Trophoblast cell (in vitro differentiated cells and primary cell): ENCODE data around the gene RIC8A.
A peak's percentile ranks its signal among the peaks of the same experiment; 100 is the strongest.

Experiments
- DNase-seq, 2 donors: peaks; one replicate each; pipeline ENCODE4 v3.0.0-alpha.2; 2016
- H2AFZ ChIP-seq: 2 replicates; pipeline ENCODE4 v1.6.1; 2013; ENCODE audit warnings: low read length, moderate library complexity, mild to moderate bottlenecking; ENCODE audit not compliant: insufficient read depth, poor library complexity
- H2AK5ac ChIP-seq: 2 replicates; pipeline ENCODE4 v1.6.1; 2013; ENCODE audit warnings: mild to moderate bottlenecking, low read length
- H2BK120ac ChIP-seq: 2 replicates; pipeline ENCODE4 v1.6.1; 2013; ENCODE audit warnings: low read length, mild to moderate bottlenecking, moderate library complexity; ENCODE audit not compliant: insufficient read depth, poor library complexity
- H2BK12ac ChIP-seq: 2 replicates; pipeline ENCODE4 v1.6.1; 2013; ENCODE audit warnings: mild to moderate bottlenecking, low read length, moderate library complexity
- H2BK5ac ChIP-seq: 2 replicates; pipeline ENCODE4 v1.6.1; 2013; ENCODE audit warnings: low read length, low read depth, moderate library complexity, mild to moderate bottlenecking; ENCODE audit not compliant: poor library complexity
- H3K14ac ChIP-seq: 2 replicates; pipeline ENCODE4 v1.6.1; 2013; ENCODE audit warnings: mild to moderate bottlenecking, low read length
- H3K18ac ChIP-seq: 2 replicates; pipeline ENCODE4 v1.6.1; 2013; ENCODE audit warnings: mild to moderate bottlenecking, low read length
- H3K23ac ChIP-seq: 2 replicates; pipeline ENCODE4 v1.6.1; 2013; ENCODE audit warnings: low read length
- H3K27ac ChIP-seq: 2 replicates; pipeline ENCODE4 v1.5.1; 2013; ENCODE audit warnings: low read depth, mild to moderate bottlenecking, inconsistent platforms, low read length, moderate library complexity
- H3K27me3 ChIP-seq: 2 replicates; pipeline ENCODE4 v1.6.1; 2013; ENCODE audit warnings: inconsistent platforms, mild to moderate bottlenecking, low read length, moderate library complexity; ENCODE audit not compliant: insufficient read depth
- H3K36me3 ChIP-seq, 2 experiments: 1 replicate in 1 of 2; 2 replicates in 1 of 2; pipeline ENCODE4 v1.6.1; 2013; ENCODE audit warnings: low read length in 2 of 2, mild to moderate bottlenecking in 2 of 2, moderate library complexity in 1 of 2; ENCODE audit not compliant: insufficient read depth in 2 of 2, control insufficient read depth in 1 of 2
- H3K4ac ChIP-seq: 2 replicates; pipeline ENCODE4 v1.6.1; 2013; ENCODE audit warnings: low read depth, mild to moderate bottlenecking, low read length, moderate library complexity
- H3K4me1 ChIP-seq, 2 experiments: 1 replicate in 1 of 2; 2 replicates in 1 of 2; pipeline ENCODE4 v1.6.1; 2013; ENCODE audit warnings: low read length in 2 of 2, mild to moderate bottlenecking in 2 of 2, moderate library complexity in 1 of 2; ENCODE audit not compliant: insufficient read depth in 2 of 2, control insufficient read depth in 1 of 2
- H3K4me2 ChIP-seq: 2 replicates; pipeline ENCODE4 v1.6.1; 2013; ENCODE audit warnings: inconsistent platforms, mild to moderate bottlenecking, low read length, moderate library complexity
- H3K4me3 ChIP-seq: 2 replicates; pipeline ENCODE4 v1.5.1; 2013; ENCODE audit warnings: mild to moderate bottlenecking, low read depth, low read length, inconsistent platforms
- H3K79me1 ChIP-seq: one replicate; pipeline ENCODE4 v1.6.1; 2013; ENCODE audit warnings: low read length
- H3K79me2 ChIP-seq: 2 replicates; pipeline ENCODE4 v1.6.1; 2013; ENCODE audit warnings: low read length, mild to moderate bottlenecking; ENCODE audit not compliant: control insufficient read depth, insufficient read depth, poor library complexity
- H3K9ac ChIP-seq: 2 replicates; pipeline ENCODE4 v1.6.1; 2013; ENCODE audit warnings: mild to moderate bottlenecking, low read length
- H3K9me3 ChIP-seq: 2 replicates; pipeline ENCODE4 v1.6.1; 2013; ENCODE audit warnings: low read depth, mild to moderate bottlenecking, control low read depth, inconsistent platforms, low read length; ENCODE audit not compliant: insufficient read depth
- H4K12ac ChIP-seq: 2 replicates; pipeline ENCODE4 v1.6.1; 2013; ENCODE audit warnings: low read depth, mild to moderate bottlenecking, low read length, moderate library complexity
- H4K8ac ChIP-seq: 2 replicates; pipeline ENCODE4 v1.6.1; 2013; ENCODE audit warnings: low read depth, mild to moderate bottlenecking, low read length, moderate library complexity
- H4K91ac ChIP-seq: one replicate; pipeline ENCODE4 v1.6.1; 2013; ENCODE audit warnings: low read depth, mild to moderate bottlenecking, low read length, moderate library complexity
- WGBS: extraction: QIAGEN DNeasy Blood & Tissue Kit; methylation state at CpG from one replicate; pipeline ENCODE4 v1.1.7; 2013; ENCODE audit warnings: missing lambda C conversion rate; ENCODE audit not compliant: insufficient read length, insufficient coverage; ENCODE audit errors: extremely low coverage; 5-methylcytosine and 5-hydroxymethylcytosine counted together

Gene RIC8A

GRCh38 chr11:196786-197731 is 10.4 kb upstream of the RIC8A start:
- Histone ChIP-seq H4K8ac (no peak overlapping the region), H3K14ac (no peak overlapping the region), H3K4me1 (no peaks in the 10 kb centered on the region), H4K12ac (no peak overlapping the region), H3K27me3 (no peaks in the 10 kb centered on the region), H3K9ac (no peak overlapping the region), H3K27ac (no peak overlapping the region), H3K36me3 (peaks cover 6 to 7% of the 10 kb centered on the region in 2 experiments), H3K9me3 (no peaks in the 10 kb centered on the region), H2BK12ac (no peak overlapping the region), H2BK120ac (no peak overlapping the region), H3K23ac (no peak overlapping the region), H2AK5ac (no peak overlapping the region), H2AFZ (no peak overlapping the region), H3K4ac (no peak overlapping the region), H3K18ac (no peak overlapping the region), H3K79me1 (no peaks in the 10 kb centered on the region), H2BK5ac (no peak overlapping the region), H3K4me2 (no peak overlapping the region), H4K91ac (no peak overlapping the region), H3K79me2 (no peaks in the 10 kb centered on the region), H3K4me3 (no peak overlapping the region)
- WGBS, result no CpG with 5 or more reads among the region's 23 CpGs
- peak in 1 of 2 donors; percentile 17 for DNase-seq

- no peak overlapping the region for H2BK12ac ChIP-seq
- no peaks in the 10 kb centered on the region for H3K9me3 ChIP-seq
- H3K18ac ChIP-seq, result no peak overlapping the region
- no peak overlapping the region for H3K4me3 ChIP-seq
- H2BK120ac ChIP-seq, result no peak overlapping the region
- H2AK5ac ChIP-seq, result no peak overlapping the region
- H3K4ac ChIP-seq, result no peak overlapping the region
- H3K36me3 ChIP-seq, result peaks cover 6 to 7% of the 10 kb centered on the region in 2 experiments
- no peak overlapping the region for H3K23ac ChIP-seq
- H4K91ac ChIP-seq, result no peak overlapping the region
- H4K8ac ChIP-seq, result no peak overlapping the region
- no peak overlapping the region for H3K27ac ChIP-seq
- H3K9ac ChIP-seq, result no peak overlapping the region
- H2BK5ac ChIP-seq, result no peak overlapping the region
- no peak overlapping the region for H2AFZ ChIP-seq
- H3K79me1 ChIP-seq, result no peaks in the 10 kb centered on the region
- no CpG with 5 or more reads among the region's 9 CpGs for WGBS
- H3K79me2 ChIP-seq, result no peaks in the 10 kb centered on the region
- H3K4me1 ChIP-seq, result no peaks in the 10 kb centered on the region
- no peak for DNase-seq
- H3K4me2 ChIP-seq, result no peak overlapping the region
- H3K27me3 ChIP-seq, result no peaks in the 10 kb centered on the region
- H3K14ac ChIP-seq, result no peak overlapping the region
- H4K12ac ChIP-seq, result peak overlapping the region; percentile 8
Measured at GRCh38 chr11:197741-198235, 9.7 kb upstream of the RIC8A start.

- no peak overlapping the region for H3K4me3 ChIP-seq
- no peak overlapping the region for H4K91ac ChIP-seq
- H3K4me2 ChIP-seq, result no peak overlapping the region
- no peak overlapping the region for H2BK12ac ChIP-seq
- H3K23ac ChIP-seq, result no peak overlapping the region
- WGBS, result no CpG with 5 or more reads among the region's 21 CpGs
- no peak overlapping the region for H4K8ac ChIP-seq
- H2BK120ac ChIP-seq, result no peak overlapping the region
- H3K4me1 ChIP-seq, result no peaks in the 10 kb centered on the region
- no peak overlapping the region for H2AK5ac ChIP-seq
- no peaks in the 10 kb centered on the region for H3K79me1 ChIP-seq
- H3K79me2 ChIP-seq, result no peaks in the 10 kb centered on the region
- no peak overlapping the region for H3K14ac ChIP-seq
- no peak overlapping the region for H3K27ac ChIP-seq
- no peak overlapping the region for H4K12ac ChIP-seq
- H3K27me3 ChIP-seq, result no peaks in the 10 kb centered on the region
- peaks cover 10 to 11% of the 10 kb centered on the region in 2 experiments for H3K36me3 ChIP-seq
- no peak for DNase-seq
- H2AFZ ChIP-seq, result no peak overlapping the region
- H3K9me3 ChIP-seq, result no peaks in the 10 kb centered on the region
- H2BK5ac ChIP-seq, result no peak overlapping the region
- H3K18ac ChIP-seq, result no peak overlapping the region
- H3K9ac ChIP-seq, result no peak overlapping the region
- H3K4ac ChIP-seq, result no peak overlapping the region
Measured at GRCh38 chr11:198236-198806, 9.2 kb upstream of the RIC8A start.

- DNase-seq, result no peak
- no peak overlapping the region for H3K14ac ChIP-seq
- H3K4me2 ChIP-seq, result no peak overlapping the region
- no peak overlapping the region for H2BK12ac ChIP-seq
- H2AK5ac ChIP-seq, result no peak overlapping the region
- no peak overlapping the region for H3K4ac ChIP-seq
- no peak overlapping the region for H2BK5ac ChIP-seq
- H4K8ac ChIP-seq, result no peak overlapping the region
- no peak overlapping the region for H4K91ac ChIP-seq
- no peaks in the 10 kb centered on the region for H3K27me3 ChIP-seq
- WGBS, result no CpG with 5 or more reads among the region's 13 CpGs
- no peaks in the 10 kb centered on the region for H3K79me1 ChIP-seq
- H3K36me3 ChIP-seq, result peaks cover 18 to 19% of the 10 kb centered on the region in 2 experiments
- H3K9ac ChIP-seq, result no peak overlapping the region
- no peak overlapping the region for H2AFZ ChIP-seq
- no peak overlapping the region for H2BK120ac ChIP-seq
- no peaks in the 10 kb centered on the region for H3K79me2 ChIP-seq
- no peak overlapping the region for H3K18ac ChIP-seq
- no peak overlapping the region for H3K4me3 ChIP-seq
- no peak overlapping the region for H3K27ac ChIP-seq
- H3K4me1 ChIP-seq, result no peaks in the 10 kb centered on the region
- H3K9me3 ChIP-seq, result no peaks in the 10 kb centered on the region
- no peak overlapping the region for H4K12ac ChIP-seq
- no peak overlapping the region for H3K23ac ChIP-seq
Measured at GRCh38 chr11:199004-199581, 8.4 kb upstream of the RIC8A start.
